ENCODE results near the gene GNG12. TPM values are rescaled to one million over a fixed set of nuclear protein-coding genes. Genes with fewer than 3 reads are reported as not detected.

Gene GNG12
- total and polyA plus RNA-seq, 9 of the 15 experiments (the other 6 are each of a cell fraction or from before 2014, with no cell fraction given): 2.6 to 6.0 (median 4.1) TPM

DNA sequence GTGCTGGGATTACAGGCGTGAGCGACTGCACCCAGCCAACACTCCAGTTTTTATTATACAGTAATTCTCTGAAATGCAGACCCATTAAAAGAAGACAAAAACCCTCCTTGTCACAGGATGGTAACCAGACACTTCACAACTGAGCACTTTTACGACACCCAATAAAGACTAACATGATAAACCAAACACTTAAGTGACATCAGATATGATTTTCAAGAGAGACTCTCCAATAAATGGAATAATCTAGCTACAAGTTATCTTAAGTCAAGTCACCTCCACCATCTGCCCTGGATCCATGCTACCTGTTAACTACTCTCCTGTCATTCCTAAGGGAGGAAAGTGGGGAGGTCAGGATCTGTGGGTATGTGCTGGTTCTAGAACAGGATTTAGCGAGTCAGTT, 5.6 kb downstream of the GNG12 start (continued):
- TF ChIP-seq, protein P1, sequence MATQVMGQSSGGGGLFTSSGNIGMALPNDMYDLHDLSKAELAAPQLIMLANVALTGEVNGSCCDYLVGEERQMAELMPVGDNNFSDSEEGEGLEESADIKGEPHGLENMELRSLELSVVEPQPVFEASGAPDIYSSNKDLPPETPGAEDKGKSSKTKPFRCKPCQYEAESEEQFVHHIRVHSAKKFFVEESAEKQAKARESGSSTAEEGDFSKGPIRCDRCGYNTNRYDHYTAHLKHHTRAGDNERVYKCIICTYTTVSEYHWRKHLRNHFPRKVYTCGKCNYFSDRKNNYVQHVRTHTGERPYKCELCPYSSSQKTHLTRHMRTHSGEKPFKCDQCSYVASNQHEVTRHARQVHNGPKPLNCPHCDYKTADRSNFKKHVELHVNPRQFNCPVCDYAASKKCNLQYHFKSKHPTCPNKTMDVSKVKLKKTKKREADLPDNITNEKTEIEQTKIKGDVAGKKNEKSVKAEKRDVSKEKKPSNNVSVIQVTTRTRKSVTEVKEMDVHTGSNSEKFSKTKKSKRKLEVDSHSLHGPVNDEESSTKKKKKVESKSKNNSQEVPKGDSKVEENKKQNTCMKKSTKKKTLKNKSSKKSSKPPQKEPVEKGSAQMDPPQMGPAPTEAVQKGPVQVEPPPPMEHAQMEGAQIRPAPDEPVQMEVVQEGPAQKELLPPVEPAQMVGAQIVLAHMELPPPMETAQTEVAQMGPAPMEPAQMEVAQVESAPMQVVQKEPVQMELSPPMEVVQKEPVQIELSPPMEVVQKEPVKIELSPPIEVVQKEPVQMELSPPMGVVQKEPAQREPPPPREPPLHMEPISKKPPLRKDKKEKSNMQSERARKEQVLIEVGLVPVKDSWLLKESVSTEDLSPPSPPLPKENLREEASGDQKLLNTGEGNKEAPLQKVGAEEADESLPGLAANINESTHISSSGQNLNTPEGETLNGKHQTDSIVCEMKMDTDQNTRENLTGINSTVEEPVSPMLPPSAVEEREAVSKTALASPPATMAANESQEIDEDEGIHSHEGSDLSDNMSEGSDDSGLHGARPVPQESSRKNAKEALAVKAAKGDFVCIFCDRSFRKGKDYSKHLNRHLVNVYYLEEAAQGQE (IDR thresholded peaks at IDR 0.05; ENCODE audit: borderline replicate concordance): no peak
- TF ChIP-seq, protein P1 (CRISPR knock-in tag; IDR thresholded peaks at IDR 0.05; ENCODE audit: low read depth): no peak
- no peak for TF ChIP-seq PTBP1 (IDR thresholded peaks at IDR 0.05; ENCODE audit: low read depth, low read length)
- TF ChIP-seq, protein P2, sequence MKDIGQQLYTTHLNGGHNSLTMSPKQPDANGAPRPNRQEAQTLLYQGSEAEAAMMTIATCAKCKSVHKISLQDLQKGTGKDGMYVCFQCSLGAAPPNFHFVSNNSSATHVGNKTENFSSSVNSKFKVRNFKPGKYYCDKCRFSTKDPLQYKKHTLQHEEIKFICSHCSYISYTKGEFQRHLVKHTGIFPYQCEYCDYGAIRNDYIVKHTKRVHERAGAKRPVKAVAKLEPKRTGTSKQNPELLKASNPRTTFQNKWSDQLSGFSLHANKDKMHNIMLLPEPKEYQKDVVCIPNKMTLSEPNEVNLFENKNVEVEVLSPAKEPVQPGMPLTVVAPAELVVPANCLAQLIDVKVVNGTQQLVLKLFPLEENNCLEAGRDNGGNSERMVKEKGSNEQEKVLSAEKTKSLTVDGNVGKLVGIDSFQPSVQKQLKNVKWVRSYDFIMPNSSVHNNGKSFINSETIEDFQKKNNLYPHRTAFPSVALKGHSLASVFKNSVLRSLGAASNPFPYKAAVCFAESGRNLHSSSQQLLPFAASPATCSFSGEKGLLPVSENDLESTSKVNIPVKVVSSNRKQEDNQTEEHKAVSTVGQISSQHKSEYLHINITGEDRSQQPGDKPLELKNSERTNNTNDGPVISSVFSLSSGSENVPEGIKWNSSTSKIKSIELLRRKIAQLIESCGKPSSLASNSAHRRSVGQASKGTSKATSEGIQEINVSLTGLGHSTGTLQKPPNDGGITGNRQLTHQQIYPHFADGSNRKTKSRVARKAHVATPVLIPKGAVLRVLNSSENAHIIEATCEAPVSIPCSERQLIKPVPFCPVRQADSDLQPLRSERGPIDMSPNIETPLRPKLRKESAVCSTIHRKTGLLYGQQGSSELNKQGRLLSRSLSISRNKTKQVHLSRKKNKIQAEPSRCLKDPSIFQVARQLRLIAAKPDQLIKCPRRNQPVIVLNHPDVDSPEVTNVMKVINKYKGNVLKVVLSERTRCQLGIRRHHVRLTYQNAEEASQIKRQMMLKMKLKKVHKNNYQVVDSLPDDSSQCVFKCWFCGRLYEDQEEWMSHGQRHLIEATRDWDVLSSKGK (CRISPR knock-in tag; IDR thresholded peaks at IDR 0.05): no peak
- TF ChIP-seq LCOR (CRISPR knock-in tag; IDR thresholded peaks at IDR 0.05): no peak
- TF ChIP-seq, protein P3, sequence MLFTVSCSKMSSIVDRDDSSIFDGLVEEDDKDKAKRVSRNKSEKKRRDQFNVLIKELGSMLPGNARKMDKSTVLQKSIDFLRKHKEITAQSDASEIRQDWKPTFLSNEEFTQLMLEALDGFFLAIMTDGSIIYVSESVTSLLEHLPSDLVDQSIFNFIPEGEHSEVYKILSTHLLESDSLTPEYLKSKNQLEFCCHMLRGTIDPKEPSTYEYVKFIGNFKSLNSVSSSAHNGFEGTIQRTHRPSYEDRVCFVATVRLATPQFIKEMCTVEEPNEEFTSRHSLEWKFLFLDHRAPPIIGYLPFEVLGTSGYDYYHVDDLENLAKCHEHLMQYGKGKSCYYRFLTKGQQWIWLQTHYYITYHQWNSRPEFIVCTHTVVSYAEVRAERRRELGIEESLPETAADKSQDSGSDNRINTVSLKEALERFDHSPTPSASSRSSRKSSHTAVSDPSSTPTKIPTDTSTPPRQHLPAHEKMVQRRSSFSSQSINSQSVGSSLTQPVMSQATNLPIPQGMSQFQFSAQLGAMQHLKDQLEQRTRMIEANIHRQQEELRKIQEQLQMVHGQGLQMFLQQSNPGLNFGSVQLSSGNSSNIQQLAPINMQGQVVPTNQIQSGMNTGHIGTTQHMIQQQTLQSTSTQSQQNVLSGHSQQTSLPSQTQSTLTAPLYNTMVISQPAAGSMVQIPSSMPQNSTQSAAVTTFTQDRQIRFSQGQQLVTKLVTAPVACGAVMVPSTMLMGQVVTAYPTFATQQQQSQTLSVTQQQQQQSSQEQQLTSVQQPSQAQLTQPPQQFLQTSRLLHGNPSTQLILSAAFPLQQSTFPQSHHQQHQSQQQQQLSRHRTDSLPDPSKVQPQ (CRISPR knock-in tag; IDR thresholded peaks at IDR 0.05; ENCODE audit: borderline replicate concordance): no peak
- TF ChIP-seq ZFP1 (CRISPR knock-in tag; IDR thresholded peaks at IDR 0.05): no peak
- no peak for TF ChIP-seq TGIF2 (CRISPR knock-in tag; IDR thresholded peaks at IDR 0.05)
- TF ChIP-seq ZFPM2 (CRISPR knock-in tag; IDR thresholded peaks at IDR 0.05): no peak
- no peak for TF ChIP-seq SLC30A9 (CRISPR knock-in tag; IDR thresholded peaks at IDR 0.05)
- TF ChIP-seq, protein P4, sequence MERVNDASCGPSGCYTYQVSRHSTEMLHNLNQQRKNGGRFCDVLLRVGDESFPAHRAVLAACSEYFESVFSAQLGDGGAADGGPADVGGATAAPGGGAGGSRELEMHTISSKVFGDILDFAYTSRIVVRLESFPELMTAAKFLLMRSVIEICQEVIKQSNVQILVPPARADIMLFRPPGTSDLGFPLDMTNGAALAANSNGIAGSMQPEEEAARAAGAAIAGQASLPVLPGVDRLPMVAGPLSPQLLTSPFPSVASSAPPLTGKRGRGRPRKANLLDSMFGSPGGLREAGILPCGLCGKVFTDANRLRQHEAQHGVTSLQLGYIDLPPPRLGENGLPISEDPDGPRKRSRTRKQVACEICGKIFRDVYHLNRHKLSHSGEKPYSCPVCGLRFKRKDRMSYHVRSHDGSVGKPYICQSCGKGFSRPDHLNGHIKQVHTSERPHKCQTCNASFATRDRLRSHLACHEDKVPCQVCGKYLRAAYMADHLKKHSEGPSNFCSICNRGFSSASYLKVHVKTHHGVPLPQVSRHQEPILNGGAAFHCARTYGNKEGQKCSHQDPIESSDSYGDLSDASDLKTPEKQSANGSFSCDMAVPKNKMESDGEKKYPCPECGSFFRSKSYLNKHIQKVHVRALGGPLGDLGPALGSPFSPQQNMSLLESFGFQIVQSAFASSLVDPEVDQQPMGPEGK (CRISPR knock-in tag; IDR thresholded peaks at IDR 0.05; ENCODE audit: borderline replicate concordance): no peak
- no peak for TF ChIP-seq RBM15 (IDR thresholded peaks at IDR 0.05; ENCODE audit: insufficient read depth, low read length)

Measured in K562 (cell line).